NB4 (cell line): Measurements from ENCODE around the gene PTPN2.

Experiments used
- CTCF ChIP-seq: IDR thresholded peaks from one replicate; pipeline ENCODE4 v1.5.1; 2012; ENCODE audit warnings: low read depth, low read length
- MYC ChIP-seq: IDR thresholded peaks from 2 replicates; pipeline ENCODE4 v1.6.1; 2011; ENCODE audit warnings: low read depth, low read length
- POLR2A ChIP-seq: IDR thresholded peaks from 2 replicates; pipeline ENCODE4 v1.6.1; 2011; ENCODE audit warnings: mild to moderate bottlenecking; ENCODE audit not compliant: insufficient read length; ENCODE audit errors: extremely low read depth

DNA sequence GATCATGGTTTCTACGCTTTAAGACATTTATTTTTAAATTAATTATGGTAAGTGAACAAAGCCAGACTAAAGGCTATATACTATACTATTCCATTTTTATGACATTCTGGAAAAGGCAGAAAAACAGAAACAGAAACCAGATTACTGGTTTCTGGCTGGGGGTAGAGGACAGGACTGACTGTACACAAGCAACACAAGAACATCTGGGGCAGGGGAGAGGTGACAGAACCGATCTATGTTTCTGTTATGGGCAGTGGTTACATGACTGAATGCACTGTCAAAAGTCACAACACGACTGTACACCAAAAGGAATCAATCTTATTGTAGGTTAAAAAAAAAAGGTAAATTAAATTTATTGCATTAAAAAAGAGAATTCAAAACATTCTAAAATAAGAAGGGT is 64.7 kb downstream of the PTPN2 start:
- TF ChIP-seq POLR2A (no peak), CTCF (no peak), MYC (no peak)
